Measurements from ENCODE around the gene E2F3.

- TF ChIP-seq CTCF (IDR thresholded peaks at IDR 0.05 in 2 of 3, conservative IDR thresholded peaks at IDR 0.05 in 1 of 3; ENCODE audit: borderline replicate concordance in 1 of 3, insufficient read depth in 1 of 3, low read depth in 2 of 3, low read length in 2 of 3) (no peak), POLR2A (IDR thresholded peaks at IDR 0.05; ENCODE audit: borderline replicate concordance, extremely low read depth, insufficient read depth, insufficient read length) (no peak), ZFX (IDR thresholded peaks at IDR 0.05) (no peak)
Measured at GRCh38 chr6:20411953-20412681, 10.4 kb downstream of the E2F3 start.
